ENCODE data around the gene TXNDC2. TPM values are rescaled to one million over a fixed set of nuclear protein-coding genes. Genes with fewer than 3 reads are reported as not detected.

The TXNDC2 gene
- total RNA-seq, 1 experiment from 2014 or later = not detected

DNA sequence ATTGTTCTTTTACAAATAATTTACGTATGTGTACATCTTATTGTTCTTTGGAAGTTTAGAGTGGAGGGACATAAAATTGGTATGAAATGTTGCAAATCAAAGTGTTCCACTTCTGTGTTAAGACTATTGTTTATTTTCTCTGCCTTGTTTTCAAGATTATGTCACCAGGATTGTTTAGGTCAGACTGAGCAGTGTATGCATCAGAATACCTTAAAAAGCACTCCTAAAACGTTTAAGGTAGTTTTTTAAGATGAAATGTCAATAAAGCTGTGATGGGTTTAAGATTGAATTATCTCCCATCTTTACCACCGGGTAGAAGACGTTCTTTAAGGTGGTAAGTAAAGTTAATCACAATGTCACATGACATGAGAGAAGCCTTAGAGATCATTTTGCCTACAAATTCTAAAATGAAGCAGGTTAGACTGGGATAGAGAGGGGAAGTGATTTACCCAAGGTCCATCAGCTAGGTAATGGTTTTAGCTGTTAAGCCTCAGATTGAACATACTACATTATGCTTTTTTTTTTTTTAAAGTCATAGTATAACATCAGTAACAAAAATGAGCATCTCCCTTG, 38.7 kb downstream of the TXNDC2 start:
- in situ Hi-C loops (cut with HindIII; ENCODE audit: low sequenced_read_pairs) = no loop called here
- DNase-seq (ENCODE audit: low spot score) = no peak

DNA sequence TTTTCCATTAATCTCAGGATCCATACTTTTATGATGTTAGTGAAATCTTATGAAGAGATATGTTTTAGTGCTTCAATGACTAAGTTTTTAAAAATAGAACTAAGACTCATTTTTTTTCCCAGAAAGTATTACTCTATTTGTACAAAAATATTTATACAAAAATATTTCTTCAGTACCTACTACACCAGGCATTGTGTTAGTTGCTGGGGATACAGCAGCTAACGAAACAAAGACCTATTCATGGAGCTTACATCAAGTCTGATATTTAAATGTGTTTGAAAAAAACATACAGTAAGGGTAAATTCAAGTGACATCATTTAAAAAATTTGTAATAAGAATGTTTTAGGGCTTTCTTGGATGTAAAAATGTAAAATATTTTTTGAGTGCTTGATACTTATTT, 39.6 kb downstream of the TXNDC2 start:
- no peak for DNase-seq (ENCODE audit: low spot score)
- in situ Hi-C loops (cut with HindIII; ENCODE audit: low sequenced_read_pairs) = no loop called here

DNA sequence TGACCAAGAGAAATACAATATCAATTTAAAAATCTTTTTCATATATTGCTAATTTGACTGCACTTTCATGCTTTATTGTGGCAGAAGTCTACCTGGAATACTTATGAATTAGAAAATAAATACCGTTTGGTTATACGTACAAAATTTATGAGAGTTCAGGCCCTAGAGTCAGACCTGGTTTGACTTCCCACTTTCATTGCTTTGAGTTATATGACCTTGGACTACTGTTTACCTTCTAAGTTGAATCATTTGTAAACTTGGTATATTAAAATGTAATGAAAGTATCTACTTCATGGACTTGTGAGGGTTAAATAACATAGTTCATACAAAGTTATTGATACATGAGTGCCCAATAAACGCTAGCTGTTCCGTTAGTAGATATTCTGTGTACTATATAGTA, 40.0 kb downstream of the TXNDC2 start:
- in situ Hi-C loops (cut with HindIII; ENCODE audit: low sequenced_read_pairs) = no loop called here
- no peak for DNase-seq (ENCODE audit: low spot score)

DNA sequence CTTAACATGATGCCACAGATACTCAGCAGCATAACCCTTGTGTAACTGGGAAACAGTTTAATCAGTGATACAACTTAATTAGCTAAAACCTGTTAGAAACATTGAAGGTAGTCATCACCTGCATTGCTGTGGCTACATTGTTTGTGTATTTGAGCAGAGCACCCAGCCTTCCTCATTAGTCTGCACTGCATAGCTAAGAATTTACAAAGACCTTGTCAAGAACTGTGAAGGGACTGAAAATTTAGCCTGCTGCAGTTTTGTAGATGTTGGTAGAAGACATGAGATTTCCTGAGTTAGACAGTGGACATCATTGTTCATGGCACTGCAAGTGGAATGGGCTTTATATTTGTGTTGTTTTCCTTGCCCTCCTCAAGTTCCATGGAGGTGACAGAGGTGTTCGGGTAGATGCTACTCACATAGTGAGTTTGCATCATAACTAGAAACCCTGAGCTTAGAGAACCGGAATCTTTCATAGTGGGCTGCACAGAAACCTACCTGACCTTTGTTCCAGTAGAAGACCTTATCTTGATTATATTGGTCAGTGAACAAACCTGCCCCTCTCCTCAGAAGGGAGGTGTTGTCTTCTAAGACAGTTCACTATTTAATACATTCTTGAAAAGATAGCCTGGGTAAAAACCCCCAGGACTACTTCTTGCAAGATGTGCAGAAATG, 40.6 kb downstream of the TXNDC2 start:
- in situ Hi-C loops (cut with HindIII; ENCODE audit: low sequenced_read_pairs) = no loop called here

DNA sequence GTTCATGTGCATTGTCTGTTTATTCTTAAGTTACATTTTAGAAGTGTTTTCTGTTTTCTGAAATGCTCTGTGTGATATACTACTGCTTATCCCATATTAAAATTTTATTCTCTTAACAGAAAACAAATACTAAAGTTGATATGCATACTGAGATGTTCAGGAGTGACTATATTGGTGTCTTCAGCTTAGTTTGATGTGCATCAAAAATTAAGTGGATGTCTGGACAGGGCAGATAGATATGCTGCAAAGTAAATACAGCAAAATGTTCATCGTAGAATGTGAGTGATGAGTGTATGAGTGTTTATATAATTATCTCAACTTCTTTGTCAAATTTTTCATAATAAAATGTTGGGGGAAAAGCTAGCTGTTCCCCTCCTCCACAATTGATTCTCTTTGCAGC, 41.2 kb downstream of the TXNDC2 start:
- DNase-seq (ENCODE audit: low spot score) = no peak
- in situ Hi-C loops (cut with HindIII; ENCODE audit: low sequenced_read_pairs) = no loop called here

More for the DNA sequence above, 40.6 kb downstream of the TXNDC2 start:
- no peak for DNase-seq (ENCODE audit: low spot score)

DNA sequence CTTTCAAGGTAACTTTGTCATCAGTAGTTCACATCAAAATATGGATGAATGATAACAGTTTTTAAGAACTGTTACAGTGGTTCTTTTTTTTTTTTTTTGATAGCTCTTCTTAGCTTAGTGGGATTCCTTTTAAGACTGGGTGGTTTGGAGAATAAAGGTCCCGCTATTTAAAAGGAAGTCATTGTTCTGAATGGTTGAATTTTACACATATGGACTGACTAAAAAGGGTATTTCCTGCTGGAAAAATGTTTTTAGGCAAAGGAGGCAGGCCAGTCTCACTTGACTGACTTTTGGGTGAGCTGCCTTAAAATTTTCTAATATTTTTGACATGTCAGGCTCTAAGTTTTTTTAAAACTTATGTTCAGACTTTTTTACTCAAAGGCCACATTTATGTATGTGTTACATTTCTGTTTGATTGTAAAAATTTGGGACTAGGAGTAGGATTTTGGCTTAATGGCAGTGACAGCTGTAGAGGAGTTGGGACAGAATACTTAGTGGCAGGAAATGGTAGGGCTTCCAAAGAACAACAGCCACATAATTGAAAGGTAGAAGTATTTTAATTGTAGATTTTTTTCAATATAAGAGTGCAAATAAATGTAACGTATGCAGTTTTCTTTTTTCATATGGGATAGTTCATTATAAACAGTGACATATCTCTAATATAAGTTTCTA, 41.8 kb downstream of the TXNDC2 start:
- in situ Hi-C loops (cut with HindIII; ENCODE audit: low sequenced_read_pairs) = no loop called here

DNA sequence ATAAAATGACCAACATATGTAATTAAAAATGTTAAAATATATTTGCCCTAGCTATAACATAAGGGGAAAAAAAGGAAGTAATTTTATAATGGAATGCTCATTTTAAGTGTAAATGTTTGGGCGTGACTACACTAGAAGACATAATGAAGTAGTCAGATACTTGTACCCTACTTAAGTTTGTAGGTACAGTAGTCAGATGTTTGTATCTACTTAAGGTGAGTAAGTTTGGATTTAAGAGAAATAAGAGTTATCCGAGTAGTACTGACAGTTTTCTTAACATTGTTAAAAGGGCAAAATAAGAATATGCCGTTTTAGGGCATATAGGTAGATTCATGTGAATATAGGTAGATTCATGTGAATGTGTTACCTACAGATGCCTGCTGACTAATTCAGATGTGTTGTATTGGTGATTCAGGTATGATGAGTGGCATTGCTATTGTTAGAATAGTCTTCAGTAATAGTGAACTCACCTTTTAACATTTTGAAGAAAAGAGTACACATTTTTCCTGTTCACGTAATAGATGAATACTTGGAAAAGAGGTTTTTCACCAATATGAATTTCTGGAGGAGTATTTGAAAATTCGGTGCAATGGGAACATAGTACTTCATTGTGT, 43.0 kb downstream of the TXNDC2 start:
- no peak for DNase-seq (ENCODE audit: low spot score)
- in situ Hi-C loops (cut with HindIII; ENCODE audit: low sequenced_read_pairs) = no loop called here

More for the DNA sequence above, 41.8 kb downstream of the TXNDC2 start:
- no peak for DNase-seq (ENCODE audit: low spot score)

DNA sequence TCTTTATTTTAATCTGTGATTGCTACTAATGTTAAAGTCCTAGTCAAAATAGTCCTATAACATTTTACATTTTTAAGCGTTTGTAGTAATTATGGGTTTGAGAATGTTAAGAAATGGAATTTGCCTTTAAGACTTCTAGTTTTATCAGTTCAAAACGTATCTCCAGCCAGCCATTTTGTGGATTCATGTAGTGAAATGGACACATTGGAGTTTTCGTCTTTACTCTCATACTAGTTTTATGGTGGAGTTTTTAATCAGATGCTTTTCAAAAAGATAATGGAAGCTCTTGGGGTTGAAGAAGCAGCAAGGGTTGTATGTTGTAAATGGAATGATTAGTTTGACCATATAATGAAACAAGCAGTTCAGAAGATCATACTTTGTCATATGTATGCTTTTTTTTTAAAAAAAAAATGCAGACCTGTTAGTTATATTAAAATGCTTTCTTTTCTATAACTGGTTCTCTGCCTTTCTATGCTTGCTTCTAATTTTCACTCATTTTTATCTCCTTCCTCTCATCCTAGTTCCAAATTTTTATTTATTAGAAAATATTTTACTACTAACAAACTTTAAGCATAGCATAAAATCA, 44.6 kb downstream of the TXNDC2 start:
- in situ Hi-C loops (cut with HindIII; ENCODE audit: low sequenced_read_pairs) = no loop called here
- no peak for DNase-seq (ENCODE audit: low spot score)

DNA sequence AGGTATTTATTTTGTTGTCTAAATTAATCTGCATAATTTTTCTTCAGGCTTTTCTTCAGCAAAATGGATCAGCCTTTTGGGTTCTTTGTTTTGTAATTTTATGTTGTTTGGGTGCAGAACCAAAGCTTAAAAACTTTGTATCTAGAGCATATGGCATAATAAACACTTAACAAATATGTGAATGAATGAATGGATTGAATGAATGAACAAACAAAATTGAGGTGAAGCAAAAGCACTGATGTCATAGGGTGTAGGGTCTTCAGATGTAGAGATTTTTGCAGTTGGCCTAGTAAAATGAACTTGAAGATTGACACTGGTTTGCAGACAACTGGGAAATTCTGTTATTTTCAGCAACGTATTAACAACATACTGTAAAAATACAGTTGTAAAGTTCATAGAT, 45.4 kb downstream of the TXNDC2 start:
- in situ Hi-C loops (cut with HindIII; ENCODE audit: low sequenced_read_pairs) = no loop called here
- DNase-seq (ENCODE audit: low spot score) = no peak

DNA sequence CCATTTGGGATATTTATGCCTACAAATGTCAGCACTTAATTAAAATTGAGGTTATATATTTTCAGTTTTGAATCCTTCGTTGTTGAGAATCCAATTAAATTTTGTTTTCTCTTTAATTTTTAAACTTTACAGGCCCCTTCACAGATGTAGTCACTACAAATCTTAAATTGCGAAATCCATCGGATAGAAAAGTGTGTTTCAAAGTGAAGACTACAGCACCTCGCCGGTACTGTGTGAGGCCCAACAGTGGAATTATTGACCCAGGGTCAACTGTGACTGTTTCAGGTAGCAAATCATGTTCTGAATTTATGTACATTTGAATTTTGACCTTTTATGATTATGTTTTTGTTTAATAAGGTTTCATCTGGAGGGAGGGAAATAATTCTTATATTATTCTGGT, 45.9 kb downstream of the TXNDC2 start:
- DNase-seq (ENCODE audit: low spot score) = no peak
- in situ Hi-C loops (cut with HindIII; ENCODE audit: low sequenced_read_pairs) = no loop called here

DNA sequence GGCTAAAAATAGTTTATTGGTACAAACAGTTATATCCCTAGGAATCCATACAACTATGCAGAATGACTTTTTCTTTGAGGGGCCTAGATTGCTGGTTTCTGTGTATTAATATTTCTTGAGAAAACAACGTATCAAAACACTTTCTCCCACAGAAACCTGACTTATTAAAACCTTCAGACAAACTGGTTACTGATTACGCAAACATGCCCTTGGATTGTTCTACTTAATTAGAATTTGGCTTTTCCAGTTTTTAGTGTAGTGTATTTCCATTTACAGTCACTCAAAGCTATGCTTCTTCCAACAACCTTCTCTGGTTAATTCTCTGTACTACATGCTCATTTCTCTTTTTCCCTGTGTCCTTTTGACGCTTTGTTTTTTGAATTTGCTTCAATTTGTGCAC, 48.1 kb downstream of the TXNDC2 start:
- in situ Hi-C loops (cut with HindIII; ENCODE audit: low sequenced_read_pairs) = no loop called here
- DNase-seq (ENCODE audit: low spot score) = no peak

DNA sequence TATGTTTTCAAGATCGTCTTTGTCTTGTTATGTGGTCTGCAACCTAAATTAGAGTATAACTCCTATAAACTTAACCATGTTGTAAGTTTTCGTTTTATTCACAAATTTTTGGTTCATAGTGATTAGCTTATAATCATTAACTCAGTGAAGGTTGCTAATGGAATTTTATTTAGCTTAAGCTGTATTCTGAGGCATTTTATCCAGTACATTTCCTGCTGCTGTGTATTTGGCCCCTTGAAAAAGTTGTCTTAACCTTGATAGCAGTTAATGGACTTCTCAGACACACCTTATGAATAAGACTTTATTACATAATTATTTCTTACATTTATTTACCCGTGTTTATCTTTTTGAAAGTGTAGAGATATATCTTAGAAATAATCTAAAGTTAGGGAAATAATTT, 48.5 kb downstream of the TXNDC2 start:
- in situ Hi-C loops (cut with HindIII; ENCODE audit: low sequenced_read_pairs) = no loop called here
- no peak for DNase-seq (ENCODE audit: low spot score)

Other genes starting within 250 kb of the TXNDC2 start
- gene RAB31, start 177.7 kb upstream of the TXNDC2 start, total RNA-seq (2014; rRNA removed; shearing (Covaris generic)) = 36.6 and 64.3 TPM in 2 replicates
- 141 and 231 TPM in 2 replicates for gene VAPA, start 28.0 kb downstream of the TXNDC2 start, total RNA-seq (2014; rRNA removed; shearing (Covaris generic))

All from G401 (cell line).